PC-3 (cell line): ENCODE results near the gene GRXCR2.

Experiments used
- CTCF ChIP-seq: fragments of 300-600 bp; sonication (generic); conservative IDR thresholded peaks from 2 replicates; pipeline ENCODE4 v1.5.1; 2017; ENCODE audit warnings: antibody characterized with exemption, low read depth, mild to moderate bottlenecking, low read length
- EZH2 ChIP-seq: fragments of 300-600 bp; sonication (generic); IDR thresholded peaks from one replicate; pipeline ENCODE4 v1.6.1; 2017; ENCODE audit warnings: antibody characterized with exemption, mild to moderate bottlenecking, low read length; ENCODE audit not compliant: unreplicated experiment
- EZH2phosphoT487 ChIP-seq: fragments of 300-600 bp; sonication (generic); IDR thresholded peaks from 2 replicates; pipeline ENCODE4 v1.6.1; 2018; ENCODE audit warnings: mild to moderate bottlenecking, antibody characterized with exemption, low read length, borderline replicate concordance

- TF ChIP-seq CTCF: no peak
- no peak for TF ChIP-seq EZH2phosphoT487
- no peak for TF ChIP-seq EZH2
These were observed 40.9 kb upstream of the GRXCR2 start for GRCh38 chr5:145913701-145914100.
